SH-SY5Y (cell line): ENCODE data around the gene SAP30BP.

Experiments
- GATA2 ChIP-seq: IDR thresholded peaks from 2 replicates; pipeline ENCODE4 v1.6.1; 2011; ENCODE audit warnings: mild to moderate bottlenecking, low read depth, low read length
- GATA3 ChIP-seq: IDR thresholded peaks from 2 replicates; pipeline ENCODE4 v1.6.1; 2011; ENCODE audit warnings: low read depth, mild to moderate bottlenecking, low read length, moderate library complexity

The SAP30BP gene

DNA sequence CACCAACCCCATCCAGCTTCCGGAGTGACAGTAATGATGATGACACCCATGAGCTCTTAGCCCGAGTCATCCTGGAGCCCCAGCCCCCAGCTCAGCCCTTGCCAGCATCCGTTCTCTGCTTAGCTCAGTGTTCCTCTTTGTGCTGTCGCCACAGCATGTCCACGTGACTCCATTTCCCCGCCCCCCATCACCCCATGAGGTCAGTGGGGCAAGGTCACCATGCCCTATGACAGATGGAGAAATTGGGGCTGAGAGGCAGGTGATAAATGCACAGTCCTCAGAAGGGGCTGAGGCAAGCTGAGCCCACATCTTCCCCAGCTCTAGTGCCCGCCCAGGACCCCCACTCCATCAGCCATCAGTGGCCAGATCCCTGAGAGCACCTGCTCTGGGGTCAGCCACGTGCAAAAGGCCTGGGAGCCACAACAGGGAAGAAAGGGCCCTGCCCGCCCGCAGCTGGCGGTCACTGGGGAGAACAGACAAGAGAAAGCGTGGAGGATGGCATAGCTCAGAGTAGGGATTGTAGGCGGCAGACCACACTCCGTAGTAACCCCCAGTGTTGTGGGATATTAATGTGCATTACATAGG lies 71.2 kb downstream of the SAP30BP start:
- TF ChIP-seq GATA2: no peak
- TF ChIP-seq GATA3: no peak

DNA sequence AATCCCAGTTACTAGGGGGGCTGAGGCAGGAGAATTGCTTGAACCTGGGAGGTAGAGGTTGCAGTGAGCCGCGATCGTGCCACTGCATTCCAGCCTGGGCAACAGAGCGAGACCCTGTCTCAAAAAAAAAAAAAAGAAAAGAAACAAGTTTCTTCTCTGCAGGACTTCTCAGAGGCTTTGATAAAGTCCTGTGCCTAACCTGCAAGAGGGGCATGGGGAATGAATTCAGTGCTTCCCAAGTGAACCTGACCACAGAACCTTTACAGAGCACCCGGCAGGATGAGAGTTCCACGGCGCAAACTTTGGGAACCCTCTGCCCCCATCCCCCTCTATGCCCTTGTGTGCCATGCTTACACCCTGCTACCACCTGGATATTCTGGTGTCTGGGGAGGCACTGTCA lies 72.0 kb downstream of the SAP30BP start:
- TF ChIP-seq GATA3: no peak
- no peak for TF ChIP-seq GATA2

DNA sequence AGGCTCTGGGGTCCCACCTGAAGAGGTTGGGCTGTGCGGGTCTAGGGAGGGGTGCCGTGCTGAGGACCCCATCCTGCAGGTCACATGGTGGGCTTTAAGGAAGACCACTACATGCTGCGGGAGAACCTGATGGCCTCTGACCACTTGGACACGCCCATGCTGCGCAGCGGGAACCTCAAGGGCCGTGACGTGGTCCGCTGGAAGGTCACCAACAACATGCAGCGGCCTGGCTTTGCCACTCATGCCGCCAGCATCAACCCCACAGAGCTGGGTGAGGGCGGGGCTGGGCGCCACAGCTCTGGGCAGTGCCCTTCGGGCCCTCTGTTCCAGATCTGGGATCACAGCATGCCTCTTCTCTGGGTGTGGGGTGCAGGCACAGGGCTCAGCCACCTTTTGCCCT lies 72.7 kb downstream of the SAP30BP start:
- TF ChIP-seq GATA3: no peak
- no peak for TF ChIP-seq GATA2

DNA sequence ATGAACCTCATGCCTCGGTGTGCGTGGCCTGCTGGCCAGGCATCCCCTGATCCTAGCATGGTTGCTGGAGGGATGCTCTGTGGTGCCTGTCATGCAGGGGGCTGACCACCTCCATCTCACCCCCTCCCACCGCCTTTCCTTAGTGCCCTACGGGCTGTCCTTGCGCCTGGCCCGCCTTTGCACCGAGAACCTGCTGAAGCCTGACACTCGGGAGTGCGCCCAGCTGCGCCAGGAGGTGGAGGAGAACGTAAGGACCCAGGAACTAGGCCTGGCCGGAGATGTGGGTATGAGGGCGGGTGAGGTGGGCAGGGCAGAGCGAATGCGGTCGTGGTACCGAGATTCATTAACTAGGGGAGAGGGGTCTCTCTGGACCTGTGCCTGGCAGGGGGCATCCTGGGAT lies 73.1 kb downstream of the SAP30BP start:
- TF ChIP-seq GATA3 (no peak), GATA2 (no peak)

DNA sequence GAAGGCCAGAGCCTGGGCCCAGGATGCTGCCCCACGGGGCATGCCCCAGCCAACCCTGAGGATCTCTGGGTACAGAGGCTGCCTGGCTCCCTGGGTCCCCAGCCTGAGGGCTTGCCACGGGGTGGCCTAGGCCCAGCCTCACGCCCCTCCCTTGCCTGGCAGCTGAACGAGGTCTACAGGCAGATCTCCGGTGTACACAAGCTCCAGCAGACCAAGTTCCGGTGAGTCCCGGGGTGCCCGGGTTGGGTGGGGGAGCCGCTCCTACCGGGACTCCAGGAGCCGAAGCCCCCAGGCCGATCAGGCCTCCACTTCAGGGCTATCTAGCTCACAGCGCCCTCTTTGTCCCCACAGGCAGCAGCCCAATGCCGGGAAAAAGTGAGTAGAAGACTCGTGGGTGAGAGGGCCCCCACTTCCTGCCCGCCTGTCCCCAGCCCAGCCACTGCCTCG lies 73.5 kb downstream of the SAP30BP start:
- TF ChIP-seq GATA3 (no peak), GATA2 (no peak)

DNA sequence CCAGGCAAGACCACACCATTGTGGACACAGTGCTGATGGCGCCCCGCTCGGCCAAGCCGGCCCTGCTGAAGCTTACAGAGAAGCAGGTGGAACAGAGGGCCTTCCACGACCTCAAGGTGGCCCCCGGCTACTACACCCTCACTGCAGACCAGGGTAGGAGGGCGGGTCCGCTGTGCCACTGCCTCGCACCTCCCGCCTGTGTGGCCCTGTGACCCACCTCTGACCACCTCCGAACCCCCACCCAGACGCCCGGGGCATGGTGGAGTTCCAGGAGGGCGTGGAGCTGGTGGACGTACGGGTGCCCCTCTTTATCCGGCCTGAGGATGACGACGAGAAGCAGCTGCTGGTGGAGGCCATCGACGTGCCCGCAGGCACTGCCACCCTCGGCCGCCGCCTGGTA lies 75.2 kb downstream of the SAP30BP start:
- no peak for TF ChIP-seq GATA2
- no peak for TF ChIP-seq GATA3

DNA sequence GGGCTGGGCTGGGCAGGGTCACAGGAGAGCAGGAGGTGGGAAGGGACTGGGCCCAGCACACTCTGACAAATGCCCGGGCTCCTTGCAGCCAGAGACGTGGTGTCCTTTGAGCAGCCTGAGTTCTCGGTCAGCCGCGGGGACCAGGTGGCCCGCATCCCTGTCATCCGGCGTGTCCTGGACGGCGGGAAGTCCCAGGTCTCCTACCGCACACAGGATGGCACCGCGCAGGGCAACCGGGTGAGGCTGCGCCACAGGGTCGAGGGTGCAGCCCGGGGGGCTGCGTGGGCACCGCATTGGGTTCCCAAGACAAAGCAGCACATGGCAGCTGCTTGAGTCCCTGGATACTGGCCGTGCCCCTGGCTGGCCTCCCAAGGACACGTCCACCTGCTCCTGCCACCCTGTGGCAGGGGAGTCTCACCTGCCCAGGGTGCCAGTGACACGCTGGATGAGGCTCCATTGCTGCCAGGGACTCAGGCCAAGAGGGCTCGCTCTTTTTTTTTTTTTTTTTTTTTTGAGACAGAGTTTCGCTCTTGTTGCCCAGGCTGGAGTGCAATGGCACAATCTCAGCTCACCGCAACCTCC lies 76.6 kb downstream of the SAP30BP start:
- no peak for TF ChIP-seq GATA3
- TF ChIP-seq GATA2: no peak

DNA sequence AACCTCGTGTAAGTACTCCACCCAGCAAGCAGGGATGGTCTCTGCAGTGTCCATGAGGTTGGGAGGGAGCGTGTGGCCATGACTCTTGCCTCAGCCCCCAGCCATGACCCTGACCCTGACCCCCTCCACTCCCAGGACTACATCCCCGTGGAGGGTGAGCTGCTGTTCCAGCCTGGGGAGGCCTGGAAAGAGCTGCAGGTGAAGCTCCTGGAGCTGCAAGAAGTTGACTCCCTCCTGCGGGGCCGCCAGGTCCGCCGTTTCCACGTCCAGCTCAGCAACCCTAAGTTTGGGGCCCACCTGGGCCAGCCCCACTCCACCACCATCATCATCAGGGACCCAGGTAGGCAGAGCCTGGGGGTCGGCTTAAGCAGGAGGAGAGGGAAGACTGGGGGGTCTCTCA lies 81.6 kb downstream of the SAP30BP start:
- TF ChIP-seq GATA3 (no peak), GATA2 (no peak)

DNA sequence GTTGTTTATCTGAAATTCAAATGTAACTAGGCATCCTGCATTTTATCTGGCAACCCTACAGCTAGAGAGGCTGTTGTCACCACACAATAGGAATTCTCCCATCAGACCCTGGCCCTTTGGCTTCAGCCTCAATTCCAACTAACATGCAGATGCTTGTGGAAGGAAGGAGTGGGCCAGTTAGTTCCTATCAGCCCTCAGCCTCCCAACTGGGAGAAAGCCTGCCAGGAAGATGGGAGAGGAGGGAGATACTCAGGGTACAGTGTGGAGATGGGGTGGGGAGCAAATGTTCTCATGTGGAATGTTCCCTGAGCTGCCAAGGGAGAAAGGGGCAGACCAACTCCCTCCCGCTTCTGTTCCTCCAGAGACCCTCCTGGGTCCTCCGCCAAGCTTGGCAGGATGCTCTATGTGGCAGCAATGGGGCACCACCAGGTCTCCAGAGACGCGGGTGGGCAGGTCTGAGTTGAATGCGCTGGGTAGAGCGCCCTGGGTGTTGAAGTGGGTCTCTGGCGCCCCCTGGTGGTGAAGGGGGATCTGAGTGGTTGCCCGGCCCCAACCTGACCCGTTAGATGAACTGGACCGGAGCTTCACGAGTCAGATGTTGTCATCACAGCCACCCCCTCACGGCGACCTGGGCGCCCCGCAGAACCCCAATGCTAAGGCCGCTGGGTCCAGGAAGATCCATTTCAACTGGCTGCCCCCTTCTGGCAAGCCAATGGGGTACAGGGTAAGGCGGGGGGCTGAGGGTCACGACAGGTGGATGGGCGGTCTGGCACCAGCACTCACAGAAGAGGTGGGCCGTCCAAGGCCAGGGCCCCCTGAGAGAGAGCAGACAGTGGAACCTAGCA lies 82.6 kb downstream of the SAP30BP start:
- TF ChIP-seq GATA2: no peak
- no peak for TF ChIP-seq GATA3

DNA sequence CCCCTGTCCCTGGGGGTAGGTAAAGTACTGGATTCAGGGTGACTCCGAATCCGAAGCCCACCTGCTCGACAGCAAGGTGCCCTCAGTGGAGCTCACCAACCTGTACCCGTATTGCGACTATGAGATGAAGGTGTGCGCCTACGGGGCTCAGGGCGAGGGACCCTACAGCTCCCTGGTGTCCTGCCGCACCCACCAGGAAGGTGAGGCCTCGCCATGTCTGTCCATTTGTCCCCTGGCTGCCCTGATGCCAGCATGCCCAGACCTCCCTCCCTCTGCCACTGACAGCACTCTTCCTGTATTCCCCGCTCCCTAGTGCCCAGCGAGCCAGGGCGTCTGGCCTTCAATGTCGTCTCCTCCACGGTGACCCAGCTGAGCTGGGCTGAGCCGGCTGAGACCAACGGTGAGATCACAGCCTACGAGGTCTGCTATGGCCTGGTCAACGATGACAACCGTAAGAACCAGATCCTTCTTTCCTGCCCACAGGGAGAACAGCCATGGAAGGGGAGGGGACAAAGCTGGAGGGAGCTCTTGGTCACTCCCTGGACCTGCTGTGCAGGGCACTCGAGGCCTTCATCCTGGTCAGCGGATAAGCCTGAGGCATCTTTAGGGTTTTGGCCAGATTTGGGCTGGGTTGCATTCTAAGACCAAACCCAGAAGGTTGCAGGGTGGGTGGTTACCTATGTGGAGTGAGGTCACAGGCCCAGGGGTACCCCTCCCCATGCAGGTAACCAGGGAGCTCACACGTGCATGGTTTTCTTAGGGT lies 83.7 kb downstream of the SAP30BP start:
- TF ChIP-seq GATA3: no peak
- no peak for TF ChIP-seq GATA2

DNA sequence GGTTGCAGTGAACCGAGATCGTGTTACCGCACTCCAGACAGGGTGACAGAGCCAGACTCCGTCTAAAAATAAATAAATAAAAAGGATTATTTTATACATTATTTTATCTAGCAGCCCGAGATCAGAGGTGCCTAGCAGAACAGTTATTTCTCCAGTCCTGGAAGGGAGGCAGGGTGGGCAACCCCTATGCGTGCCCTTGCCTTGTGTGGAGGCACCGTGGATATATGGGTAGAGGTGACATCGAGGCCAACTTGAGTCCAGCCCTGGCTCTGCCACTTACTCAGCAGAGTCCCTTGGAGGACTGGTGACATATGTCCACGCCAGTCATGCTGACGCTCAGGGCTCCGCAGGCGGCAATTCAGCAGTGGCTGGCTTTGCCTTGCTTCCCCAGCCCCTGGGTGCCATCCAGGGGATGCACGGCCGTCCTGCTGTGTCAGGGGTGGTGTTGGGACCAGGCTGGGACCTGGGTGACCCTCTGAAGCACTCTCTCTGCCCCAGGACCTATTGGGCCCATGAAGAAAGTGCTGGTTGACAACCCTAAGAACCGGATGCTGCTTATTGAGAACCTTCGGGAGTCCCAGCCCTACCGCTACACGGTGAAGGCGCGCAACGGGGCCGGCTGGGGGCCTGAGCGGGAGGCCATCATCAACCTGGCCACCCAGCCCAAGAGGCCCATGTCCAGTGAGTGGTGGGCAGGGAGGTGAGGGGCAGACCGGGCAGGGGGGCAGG lies 84.7 kb downstream of the SAP30BP start:
- TF ChIP-seq GATA3 (no peak), GATA2 (no peak)

DNA sequence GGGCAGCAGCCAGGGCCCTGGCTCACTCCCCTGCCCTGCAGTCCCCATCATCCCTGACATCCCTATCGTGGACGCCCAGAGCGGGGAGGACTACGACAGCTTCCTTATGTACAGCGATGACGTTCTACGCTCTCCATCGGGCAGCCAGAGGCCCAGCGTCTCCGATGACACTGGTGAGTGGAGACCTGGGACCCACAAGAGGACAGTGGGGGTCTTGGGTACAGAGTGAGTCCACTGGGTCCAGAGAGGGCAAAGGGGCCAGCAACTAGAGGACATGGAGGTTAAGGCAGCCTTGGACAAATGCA lies 85.2 kb downstream of the SAP30BP start:
- TF ChIP-seq GATA3 (no peak), GATA2 (no peak)

DNA sequence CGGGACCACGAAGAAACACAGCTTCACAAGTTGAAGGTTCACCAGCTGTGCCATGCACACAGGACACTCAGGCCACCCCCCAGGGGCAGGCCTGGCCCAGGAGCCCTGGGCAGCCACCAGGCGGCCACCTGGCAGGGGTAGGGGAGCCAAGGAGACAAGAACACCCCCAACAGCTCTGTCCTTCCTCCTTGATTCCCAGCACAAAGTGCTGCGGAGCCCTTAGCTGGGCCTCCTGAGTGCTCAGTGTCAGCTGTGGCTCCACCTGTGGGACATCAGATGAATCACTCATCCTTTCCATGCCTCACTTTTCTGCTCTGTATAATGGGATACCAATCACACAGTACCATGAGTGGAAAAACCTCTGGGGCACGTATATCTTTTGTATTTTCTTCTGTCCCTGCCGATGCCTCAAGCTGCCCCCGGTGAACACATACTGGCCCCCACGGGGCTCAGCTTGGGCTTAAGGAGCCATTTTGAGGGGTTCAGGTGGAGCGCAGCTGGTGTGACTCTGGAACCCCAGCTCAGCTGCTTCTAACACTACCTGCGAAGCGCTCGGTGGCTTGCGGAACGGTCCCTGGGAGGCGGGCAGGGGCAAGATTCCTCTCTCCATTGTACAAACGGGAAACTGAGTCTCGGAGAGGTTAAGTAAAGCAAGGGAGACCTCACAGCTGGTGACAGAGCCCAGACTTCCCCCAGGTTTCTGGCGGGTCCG lies 85.8 kb downstream of the SAP30BP start:
- no peak for TF ChIP-seq GATA2
- TF ChIP-seq GATA3: no peak
